ENCODE results near the gene CLK4.

CLK4 gene

DNA sequence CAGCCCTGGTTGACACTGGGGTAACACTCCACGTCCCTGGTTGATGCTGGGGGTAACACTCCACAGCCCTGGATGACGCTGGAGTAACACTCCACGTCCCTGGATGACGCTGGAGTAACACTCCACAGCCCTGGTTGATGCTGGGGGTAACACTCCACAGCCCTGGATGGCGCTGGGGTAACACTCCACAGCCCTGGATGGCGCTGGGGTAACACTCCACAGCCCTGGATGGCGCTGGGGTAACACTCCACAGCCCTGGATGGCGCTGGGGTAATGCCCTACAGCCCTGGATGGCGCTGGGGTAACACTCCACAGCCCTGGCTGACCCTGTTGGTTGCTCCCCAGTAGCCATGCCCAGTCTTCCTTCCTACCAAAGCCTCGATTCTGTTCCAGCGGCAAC, 41.4 kb downstream of the CLK4 start:
- peak; percentile 48 for DNase-seq

DNA sequence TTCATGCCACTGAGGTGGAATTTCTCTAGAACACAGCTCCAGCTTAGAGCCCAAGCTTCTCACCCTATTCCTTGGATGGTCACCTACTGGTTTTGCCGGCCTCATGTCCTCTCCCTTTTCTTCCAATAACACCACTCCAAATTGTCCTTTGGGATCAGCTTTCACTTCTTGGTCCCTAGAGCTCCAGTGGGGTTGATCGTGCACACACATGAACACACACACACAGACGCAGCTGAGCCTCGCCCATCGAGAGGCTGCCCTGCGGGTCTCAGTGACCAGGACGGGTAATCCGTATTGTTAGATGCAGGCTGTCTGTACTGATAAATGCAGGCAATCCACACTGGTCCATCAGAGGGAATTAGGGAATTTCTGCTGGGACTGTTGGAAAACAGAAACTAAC, 43.6 kb downstream of the CLK4 start:
- no peak for DNase-seq

DNA sequence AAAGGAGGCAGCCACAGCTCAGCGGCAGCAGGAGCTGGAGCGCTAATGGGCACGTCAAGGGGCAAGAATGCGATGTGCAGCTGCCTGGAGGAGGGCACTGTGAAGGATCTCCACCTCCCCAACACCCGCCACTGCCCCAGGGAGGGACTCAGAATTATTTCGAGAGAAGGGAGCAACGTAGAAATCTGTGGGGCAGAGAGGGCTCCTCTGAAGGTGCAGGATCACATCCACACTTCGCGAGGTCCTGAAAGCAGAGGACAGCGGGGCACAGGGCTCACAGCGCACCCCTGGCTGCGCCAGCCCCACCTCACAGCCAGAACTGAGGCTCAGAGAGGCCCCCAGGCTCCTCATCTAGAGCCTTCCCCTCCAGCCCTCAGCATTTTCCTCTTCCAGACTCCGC, 44.6 kb downstream of the CLK4 start:
- no peak for DNase-seq

DNA sequence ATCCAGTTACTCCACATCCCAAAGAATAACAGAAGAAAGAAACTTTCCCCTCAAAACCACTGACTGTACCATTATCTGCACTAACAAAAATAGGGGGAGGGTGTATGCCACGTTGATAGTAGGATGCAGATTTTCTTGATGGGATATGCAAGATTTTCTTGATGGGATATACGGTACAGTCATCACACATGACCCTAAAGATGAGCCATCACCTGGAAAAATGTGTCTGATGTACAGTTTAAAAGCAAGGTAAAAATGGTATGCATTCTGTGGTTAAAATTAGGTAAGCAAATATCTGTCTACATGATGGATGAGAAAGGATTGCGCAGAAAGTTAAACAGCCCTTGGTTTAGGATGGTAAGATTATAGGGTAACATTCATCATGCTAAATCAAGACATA, 45.2 kb downstream of the CLK4 start:
- DNase-seq = no peak

DNA sequence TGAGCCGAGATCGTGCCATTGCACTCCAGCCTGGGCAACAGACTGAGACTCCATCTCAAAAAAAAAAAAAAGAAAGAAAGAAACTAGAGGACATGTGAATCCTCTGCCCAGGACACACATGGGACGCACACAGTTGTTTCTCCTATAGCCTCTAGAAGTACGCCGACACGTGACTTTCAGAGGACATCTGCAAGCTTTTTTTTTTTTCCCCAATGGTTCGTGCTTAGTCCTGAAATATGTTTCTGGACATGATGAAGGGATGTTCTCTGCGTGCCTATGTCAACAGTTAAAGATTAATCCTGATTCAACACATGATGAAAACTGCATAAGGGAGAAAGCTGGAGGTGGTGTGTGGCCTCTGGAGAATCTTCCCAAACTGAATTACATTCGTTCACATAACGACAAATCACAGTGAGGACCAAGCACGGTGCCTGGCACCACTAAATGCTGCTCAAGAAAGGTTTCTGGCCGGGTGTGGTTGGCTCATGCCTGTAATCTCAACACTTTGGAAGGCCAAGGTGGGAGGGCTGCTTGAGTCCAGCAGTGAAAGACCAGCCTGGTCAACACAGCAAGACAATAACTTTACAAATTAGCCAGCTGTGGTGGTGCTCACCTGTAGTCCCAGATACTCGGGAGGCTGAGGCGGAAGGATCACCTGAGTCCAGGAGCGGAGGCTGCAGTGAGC, 46.4 kb downstream of the CLK4 start:
- no peak for DNase-seq

DNA sequence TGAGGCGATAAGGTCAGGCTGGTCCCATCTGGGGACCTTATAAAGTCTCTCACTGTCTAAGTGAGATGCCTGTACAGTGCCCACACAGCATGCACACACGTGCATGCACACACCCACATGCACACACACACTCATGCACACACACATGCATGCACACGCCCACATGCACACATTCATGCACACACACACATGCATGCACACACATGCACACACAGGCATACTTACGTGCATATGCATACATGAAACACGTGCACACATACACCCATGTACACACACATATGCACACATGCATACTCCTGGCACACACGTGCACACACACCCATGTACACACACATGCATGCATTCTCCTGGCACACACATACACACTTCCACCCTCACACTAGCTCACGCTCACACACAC, 48.9 kb downstream of the CLK4 start:
- no peak for DNase-seq

DNA sequence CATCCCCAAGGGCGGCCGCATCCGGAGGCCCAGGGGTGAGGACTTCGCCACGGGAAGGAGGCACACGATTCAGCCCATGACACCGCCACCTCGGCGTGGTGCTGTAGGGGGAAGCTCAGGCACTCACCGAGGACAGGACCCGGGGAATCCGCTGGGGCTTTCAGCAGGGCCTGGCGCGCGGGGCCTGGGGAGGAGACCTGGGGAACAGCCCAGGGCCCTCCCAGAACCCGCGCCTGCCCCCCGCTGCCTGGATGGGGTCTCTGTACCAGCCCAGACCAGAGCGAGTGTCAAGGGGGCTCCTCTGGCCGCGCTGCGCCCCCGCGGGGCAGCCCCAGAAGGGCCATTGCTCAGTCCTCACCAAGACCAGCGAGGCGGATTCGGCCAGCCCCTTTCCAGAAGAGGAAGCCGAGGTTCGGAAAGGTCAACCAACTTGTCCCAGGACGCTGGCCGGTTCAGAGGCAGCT, 49.4 kb downstream of the CLK4 start:
- peak; percentile 17 for DNase-seq

DNA sequence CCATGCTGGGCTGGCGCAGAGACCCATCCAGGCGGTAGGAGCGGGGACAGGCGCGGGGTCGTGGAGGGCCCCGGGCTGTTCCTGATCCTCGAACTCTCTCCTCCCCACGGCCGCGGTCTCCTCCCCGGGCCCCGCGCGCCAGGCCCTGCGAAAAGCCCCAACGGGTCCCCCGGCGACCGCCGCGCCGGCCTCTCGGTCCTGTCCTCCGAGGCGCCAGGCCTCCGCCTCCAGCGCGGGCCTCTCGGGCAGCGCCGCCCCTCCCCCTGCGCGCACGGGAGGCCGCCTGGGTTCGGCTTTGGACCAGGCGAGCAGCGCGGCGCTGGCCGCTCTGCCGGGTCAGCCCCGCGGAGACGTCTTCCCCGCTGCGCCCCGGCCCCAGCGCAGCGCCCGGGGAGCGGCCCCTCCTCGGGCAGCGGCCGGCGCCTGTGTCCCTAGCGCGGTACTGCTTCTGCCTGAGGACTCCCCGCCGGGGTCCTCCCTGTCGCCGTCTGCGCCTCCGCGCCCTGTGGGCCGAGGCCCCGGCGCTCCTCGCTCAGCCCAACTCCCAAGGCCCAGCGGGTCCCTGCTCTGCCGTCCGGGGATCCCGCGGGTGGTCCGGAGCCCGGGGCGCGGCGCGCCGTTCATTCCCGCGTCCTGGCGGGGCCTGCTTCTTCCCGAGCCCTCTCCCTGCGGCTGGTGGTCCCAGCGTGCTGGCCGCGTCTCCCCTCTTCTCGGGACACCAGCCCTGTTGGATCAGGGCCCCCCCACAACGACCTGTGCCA, 50.1 kb downstream of the CLK4 start:
- no peak for DNase-seq

DNA sequence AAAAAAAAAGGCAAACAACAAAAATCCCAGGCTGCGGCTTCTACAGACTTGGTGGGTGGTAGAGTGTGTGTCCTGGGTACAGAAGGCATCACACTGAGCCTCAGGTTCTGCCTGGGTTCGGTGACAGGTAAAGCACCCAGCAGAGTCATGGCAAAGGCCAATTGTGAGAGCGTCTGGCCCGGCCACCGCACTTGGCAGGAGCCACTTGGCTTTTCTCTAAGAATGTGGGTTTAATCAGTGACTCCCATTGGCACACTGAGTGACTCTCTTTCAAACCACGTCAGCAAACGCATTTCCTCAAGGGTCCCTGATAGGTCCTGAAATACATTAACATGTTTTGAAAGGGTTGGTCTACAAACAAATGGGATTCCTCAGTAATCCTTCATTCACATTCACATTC, 53.6 kb downstream of the CLK4 start:
- DNase-seq = no peak

DNA sequence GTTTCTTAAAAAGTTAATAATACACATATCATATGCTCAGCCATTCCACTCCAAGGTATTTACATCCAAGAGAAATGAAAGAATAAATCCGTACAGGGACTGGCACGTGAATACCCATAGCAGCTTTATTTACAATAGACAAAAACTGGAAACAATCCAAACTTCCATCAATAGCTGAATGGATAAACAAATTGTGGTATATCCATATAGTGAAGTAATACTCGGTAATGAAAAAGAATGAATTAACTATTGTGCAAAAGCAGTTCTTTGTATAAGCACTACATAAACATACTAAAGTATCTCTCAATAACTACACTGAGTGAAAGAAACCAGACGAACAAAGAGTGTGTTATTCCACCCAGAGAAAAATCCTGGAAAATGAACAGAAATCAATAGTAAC, 54.2 kb downstream of the CLK4 start:
- no peak for DNase-seq

DNA sequence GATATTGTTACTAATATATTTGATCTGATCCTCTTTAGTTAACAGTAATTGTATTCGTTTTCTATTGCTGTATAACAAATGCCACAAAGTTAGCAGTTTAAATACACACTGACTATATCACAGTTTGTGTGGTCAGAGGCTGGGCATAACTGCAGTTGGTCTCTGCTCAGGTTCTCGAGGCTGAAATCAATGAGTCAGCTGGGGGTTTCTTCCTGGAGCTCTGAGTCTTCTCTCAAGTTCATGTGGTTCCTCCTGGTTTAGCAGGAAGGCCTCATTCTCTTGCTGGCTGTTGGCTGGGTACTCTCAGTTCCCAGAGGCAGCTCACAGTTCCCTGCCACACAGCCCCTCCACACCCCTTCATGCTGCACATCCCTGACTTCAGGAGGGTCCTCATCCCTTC, 57.4 kb downstream of the CLK4 start:
- DNase-seq = no peak

DNA sequence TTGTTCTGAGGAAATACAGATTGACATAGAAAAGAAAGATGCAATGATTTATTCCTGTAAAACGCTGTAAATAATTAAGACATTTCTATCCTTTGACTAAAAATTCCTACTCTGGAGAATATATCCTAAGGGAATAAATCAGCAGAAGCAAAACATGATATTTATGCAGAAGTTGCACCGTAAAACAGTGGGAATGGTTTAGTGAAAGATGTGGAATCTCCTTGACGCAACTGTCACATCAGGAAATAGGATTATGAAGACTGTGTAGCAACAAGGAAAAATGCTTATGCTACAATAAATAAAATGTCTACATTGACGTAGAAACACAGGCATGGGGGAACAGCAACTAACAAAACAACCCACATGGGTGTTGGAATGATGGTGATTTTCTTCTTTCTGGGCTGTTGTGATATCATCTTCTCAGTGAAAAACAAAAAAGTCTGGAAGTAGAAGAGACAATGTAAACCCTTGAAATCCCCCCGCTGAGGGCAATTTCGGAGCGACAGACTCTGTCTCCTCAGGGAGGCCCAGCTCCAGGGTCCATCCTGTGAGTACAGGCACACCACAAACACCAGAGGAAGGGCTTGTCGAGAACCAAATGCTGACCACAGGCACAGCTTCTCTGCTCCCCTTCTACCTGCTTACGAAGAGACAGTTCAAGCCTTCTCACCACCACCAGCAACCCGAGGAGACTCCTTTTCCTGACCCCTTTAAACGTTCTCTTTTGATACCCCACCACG, 61.9 kb downstream of the CLK4 start:
- DNase-seq = no peak

DNA sequence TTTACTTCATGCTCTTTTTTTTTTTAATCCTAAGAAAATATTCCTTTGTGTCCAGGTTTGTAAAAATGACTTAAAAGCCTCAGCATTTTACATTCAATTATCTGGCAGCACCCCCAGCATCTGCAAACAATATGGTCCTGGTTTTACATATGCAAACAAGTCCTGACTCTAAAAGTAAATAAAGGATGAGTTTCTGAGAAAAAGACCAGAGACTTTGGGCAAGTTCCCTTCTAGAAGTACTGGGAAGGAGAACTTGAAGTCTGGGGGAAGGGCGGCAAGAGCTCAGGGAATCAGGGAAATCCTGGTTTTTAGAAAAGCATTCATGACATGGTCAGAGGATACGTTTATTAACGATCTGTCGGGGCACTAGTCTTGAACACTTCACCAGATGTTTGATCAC, 62.5 kb downstream of the CLK4 start:
- DNase-seq = no peak

DNA sequence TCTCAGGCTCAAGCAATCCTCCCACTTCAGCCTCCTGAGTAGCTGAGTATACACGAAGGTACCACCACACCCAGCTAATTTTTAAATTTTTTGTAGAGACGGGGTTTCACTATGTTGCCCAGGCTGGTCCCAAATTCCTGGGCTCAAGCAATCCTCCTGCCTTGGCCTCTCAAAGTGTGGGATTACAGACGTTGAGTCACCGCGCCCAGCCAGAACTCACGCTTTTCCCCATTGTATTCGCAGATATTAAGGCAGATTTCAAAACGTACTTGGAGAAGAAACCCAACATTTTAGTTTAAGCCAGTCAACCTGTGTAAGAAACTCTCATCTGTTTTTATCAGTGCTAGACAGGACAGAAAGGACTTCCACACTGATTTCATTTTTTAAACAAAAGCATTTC, 63.2 kb downstream of the CLK4 start:
- no peak for DNase-seq

DNA sequence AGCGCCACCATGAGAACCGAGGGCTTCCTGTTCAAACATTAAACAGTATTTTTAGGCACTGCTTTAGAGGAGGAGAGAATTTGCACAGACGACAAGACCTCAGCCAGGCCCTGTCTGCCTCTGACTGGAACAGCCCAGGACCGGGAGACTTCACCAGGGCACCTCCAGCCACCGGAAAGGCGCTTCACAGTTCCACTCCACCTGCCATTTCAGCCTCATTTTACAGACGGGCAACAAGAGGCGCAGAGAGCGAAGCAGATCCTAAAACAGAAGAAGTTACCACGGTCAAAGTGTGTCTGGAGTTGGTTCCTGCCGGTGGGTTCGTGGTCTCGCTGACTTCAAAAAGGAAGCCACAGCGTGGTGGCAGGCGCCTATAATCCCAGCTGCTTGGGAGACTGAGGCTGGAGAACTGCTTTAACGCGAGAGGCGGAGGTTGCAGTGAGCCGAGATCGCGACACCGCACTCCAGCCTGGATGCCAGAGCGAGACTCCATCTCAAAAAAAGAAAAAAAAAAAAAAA, 65.0 kb downstream of the CLK4 start:
- DNase-seq = no peak

DNA sequence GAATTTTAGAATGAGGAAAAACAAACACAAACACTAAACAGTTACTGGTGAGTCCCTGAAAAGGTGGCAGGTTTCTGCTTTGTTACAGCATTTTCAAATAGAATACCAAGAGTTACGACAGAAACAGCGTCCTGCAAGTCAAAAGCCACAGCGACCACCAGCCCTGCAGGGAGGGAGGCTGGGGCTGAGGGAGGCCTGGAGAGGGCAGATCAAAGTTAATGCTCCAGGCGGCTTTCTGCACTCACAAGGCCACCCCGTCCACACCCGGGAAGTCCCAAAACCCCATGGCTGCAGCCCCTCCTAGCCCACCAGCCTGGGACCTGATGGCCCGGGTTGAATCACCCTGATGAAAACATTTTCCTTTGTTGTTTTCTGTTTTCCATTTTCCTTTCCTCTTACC, 65.9 kb downstream of the CLK4 start:
- DNase-seq = peak; percentile 23

DNA sequence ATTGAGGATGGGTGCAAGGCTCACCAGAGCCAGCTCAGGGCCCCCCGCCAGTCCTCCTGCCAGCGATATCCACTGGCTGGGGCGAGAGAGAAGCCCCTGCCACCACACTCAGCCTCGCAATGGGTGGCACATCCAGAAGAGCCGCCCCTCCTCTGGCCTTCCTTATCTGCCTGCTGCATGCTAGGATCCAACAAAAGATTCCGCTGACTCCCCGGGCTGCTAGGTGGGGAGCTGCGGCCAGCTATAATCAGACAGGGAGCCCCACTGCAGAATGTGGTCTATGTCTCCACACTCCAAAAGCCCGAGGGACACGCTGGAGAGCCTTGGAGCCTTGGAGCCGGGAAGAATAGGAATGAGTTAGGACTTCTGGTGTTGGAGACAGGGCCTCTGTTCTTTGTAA, 69.4 kb downstream of the CLK4 start:
- peak; percentile 18 for DNase-seq

DNA sequence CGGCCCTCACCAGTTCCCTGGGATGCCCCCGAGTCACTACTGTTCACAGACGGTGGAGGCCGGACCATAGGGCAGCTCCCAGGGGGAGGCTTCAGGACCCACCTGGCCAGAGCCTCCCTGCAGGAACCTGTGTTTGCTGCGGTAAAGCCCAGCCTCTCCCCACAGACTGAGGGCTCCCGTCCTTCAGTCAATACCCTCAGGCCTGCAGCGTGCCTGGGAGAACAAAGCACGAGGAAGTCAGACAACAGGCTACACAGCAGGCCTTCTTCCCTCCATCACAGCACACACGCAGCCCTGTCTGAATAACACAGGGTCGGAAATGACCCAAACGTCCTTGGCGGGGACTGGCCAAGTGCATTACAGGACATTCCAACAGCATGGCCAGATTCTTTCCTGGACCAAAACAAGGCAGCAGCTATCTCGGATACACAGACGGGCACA, 71.1 kb downstream of the CLK4 start:
- DNase-seq = no peak

DNA sequence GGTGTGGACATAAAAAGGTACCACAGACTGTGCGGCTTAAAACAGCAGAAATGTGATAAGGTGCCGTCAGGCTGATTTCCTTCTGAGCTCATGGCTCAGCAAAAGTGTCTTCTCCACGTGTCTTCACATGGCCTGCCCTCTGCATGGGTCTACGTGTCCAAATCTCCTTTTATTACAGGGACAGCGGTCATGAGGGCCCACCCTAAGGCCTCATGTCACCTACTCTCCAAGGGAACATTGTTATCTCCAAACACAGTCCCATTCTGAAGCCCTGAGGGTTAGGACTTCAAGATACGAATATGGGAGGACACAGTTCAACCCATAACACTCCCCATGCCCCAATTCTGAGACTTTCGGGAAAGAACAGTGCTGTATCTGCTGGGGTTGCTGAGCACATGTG, 71.8 kb downstream of the CLK4 start:
- DNase-seq = peak; percentile 66

DNA sequence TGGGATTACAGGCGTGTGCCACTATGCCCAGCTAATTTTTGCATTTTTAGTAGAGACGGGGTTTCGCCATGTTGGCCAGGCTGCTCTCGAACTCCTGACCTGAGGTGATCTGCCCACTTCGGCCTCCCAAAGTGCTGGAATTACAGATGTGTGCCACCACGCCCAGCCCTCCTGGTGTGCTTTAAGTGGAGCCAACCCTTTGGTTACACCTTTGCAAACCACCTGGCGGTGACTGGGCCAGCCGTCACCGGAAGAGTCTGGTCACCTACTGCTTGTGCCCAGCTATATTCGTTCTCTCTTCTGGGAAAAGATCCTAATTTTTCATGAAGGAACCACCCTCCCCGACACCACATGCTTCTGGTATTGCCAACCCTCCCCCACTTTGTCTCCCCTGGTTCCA, 72.5 kb downstream of the CLK4 start:
- no peak for DNase-seq

DNA sequence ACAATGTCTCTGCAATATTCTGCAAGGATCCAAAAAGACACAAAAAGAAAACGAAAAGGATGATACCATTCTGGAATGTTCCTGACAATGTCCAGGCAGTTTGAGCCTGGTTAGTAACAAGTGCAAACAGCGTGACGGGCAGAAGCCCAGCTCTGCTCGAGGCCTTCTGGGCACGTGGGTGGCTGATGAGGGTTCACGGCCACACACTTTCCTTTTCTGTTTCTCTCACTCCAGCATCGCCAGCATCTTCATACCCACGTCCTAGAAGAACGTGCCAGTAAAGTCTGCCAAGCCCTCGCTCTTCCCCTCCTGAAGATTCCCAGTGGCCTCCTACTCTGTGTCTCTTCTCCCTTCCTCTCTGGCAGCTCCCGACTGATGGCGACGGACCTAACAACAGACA, 73.3 kb downstream of the CLK4 start:
- DNase-seq = no peak
